ENCODE results near the gene EIF2AK3. TPM values are rescaled to one million over a fixed set of nuclear protein-coding genes. Genes with fewer than 3 reads are reported as not detected.

Gene EIF2AK3
- total RNA-seq, 1 experiment from 2014 or later = 11.3 TPM

- DNase-seq (ENCODE audit: low read depth, low spot score) (no peak), ATAC-seq (no peak)
- TF ChIP-seq TCF7L2 (IDR thresholded peaks at IDR 0.05; ENCODE audit: low read depth, low read length) (no peak), SIN3A (IDR thresholded peaks at IDR 0.05; ENCODE audit: borderline replicate concordance, insufficient read depth, low read depth, low read length) (no peak), REST (IDR thresholded peaks at IDR 0.05; ENCODE audit: insufficient read depth in 1 of 2, low read depth in 2 of 2, low read length in 1 of 2) (no peak), CTCF (IDR thresholded peaks at IDR 0.05) (no peak), POLR2AphosphoS5 (IDR thresholded peaks at IDR 0.05; ENCODE audit: low read depth, low read length) (no peak)
- intact Hi-C loops (cut with micrococcal nuclease; ENCODE audit: unreplicated experiment) = no loop called here
- Histone ChIP-seq H3K9me3 (ENCODE audit: control insufficient read depth, insufficient read depth, low read depth, low read length) (no peaks in the 10 kb centered on the region), H3K4me1 (ENCODE audit: control insufficient read depth, insufficient read depth, low read length) (no peaks in the 10 kb centered on the region), H3K27ac (ENCODE audit: low read length) (no peak overlapping the region), H3K27me3 (ENCODE audit: control insufficient read depth, insufficient read depth, low read length) (no peaks in the 10 kb centered on the region), H3K36me3 (ENCODE audit: control insufficient read depth, insufficient read depth, low read length) (no peaks in the 10 kb centered on the region), H3K4me3 (ENCODE audit: low read depth in 2 of 2, low read length in 2 of 2) (no peak overlapping the region)
- POLR2A ChIA-PET = no interaction called here
- CTCF ChIA-PET = no interaction called here
- in situ Hi-C loops (cut with HindIII; ENCODE audit: low pct_unique_long_range_greater_than_20kb, low sequenced_read_pairs) = no loop called here
- no TSS peak for BruUV-seq (replicated peaks)
Observed at GRCh38 chr2:88560619-88561307, 66.5 kb downstream of the EIF2AK3 start.

GRCh38 chr2:88557290-88557689, 70.0 kb downstream of the EIF2AK3 start:
- BruUV-seq (replicated peaks) = no TSS peak
- Histone ChIP-seq H3K4me3 (ENCODE audit: low read depth in 2 of 2, low read length in 2 of 2) (no peak overlapping the region), H3K36me3 (ENCODE audit: control insufficient read depth, insufficient read depth, low read length) (no peaks in the 10 kb centered on the region), H3K27me3 (ENCODE audit: control insufficient read depth, insufficient read depth, low read length) (no peaks in the 10 kb centered on the region), H3K27ac (ENCODE audit: low read length) (no peak overlapping the region), H3K4me1 (ENCODE audit: control insufficient read depth, insufficient read depth, low read length) (no peaks in the 10 kb centered on the region), H3K9me3 (ENCODE audit: control insufficient read depth, insufficient read depth, low read depth, low read length) (no peaks in the 10 kb centered on the region)
- ATAC-seq = no peak
- TF ChIP-seq REST (IDR thresholded peaks at IDR 0.05; ENCODE audit: insufficient read depth in 1 of 2, low read depth in 2 of 2, low read length in 1 of 2) (no peak), TCF7L2 (IDR thresholded peaks at IDR 0.05; ENCODE audit: low read depth, low read length) (no peak), POLR2AphosphoS5 (IDR thresholded peaks at IDR 0.05; ENCODE audit: low read depth, low read length) (no peak), CTCF (IDR thresholded peaks at IDR 0.05) (no peak), SIN3A (IDR thresholded peaks at IDR 0.05; ENCODE audit: borderline replicate concordance, insufficient read depth, low read depth, low read length) (no peak)
- intact Hi-C loops (cut with micrococcal nuclease; ENCODE audit: unreplicated experiment) (no loop called here), in situ Hi-C loops (cut with HindIII; ENCODE audit: low pct_unique_long_range_greater_than_20kb, low sequenced_read_pairs) (no loop called here)
- POLR2A ChIA-PET = no interaction called here
- CTCF ChIA-PET = no interaction called here
- DNase-seq (ENCODE audit: low read depth, low spot score) = no peak

All from Panc1 (cell line).